Chondrocyte (in vitro differentiated cells): ENCODE data around the gene ZNF212. TPM values are rescaled to one million over a fixed set of nuclear protein-coding genes. Genes with fewer than 3 reads are reported as not detected.
A peak's percentile ranks its signal among the peaks of the same experiment; 100 is the strongest.

Source experiments
- DNase-seq: peaks from one replicate; pipeline ENCODE4 v3.0.0; 2021; ENCODE audit warnings: mixed read lengths, low spot score
- H3K27ac Mint-ChIP-seq: one replicate; pipeline ENCODE4 v1.8.0; 2021; ENCODE audit warnings: mild to moderate bottlenecking, moderate library complexity, mixed read lengths; ENCODE audit not compliant: unreplicated experiment
- H3K27me3 Mint-ChIP-seq: 2 replicates; pipeline ENCODE4 v1.8.0; 2021; ENCODE audit warnings: low read depth, mixed read lengths
- H3K36me3 Mint-ChIP-seq: 2 replicates; pipeline ENCODE4 v1.8.0; 2021; ENCODE audit warnings: low read depth, mixed read lengths
- H3K4me1 Mint-ChIP-seq: 2 replicates; pipeline ENCODE4 v1.8.0; 2021; ENCODE audit warnings: low read depth, mild to moderate bottlenecking, mixed read lengths
- H3K4me3 Mint-ChIP-seq: one replicate; pipeline ENCODE4 v1.8.0; 2021; ENCODE audit warnings: mild to moderate bottlenecking, moderate library complexity, mixed read lengths; ENCODE audit not compliant: unreplicated experiment
- H3K9me3 Mint-ChIP-seq: 2 replicates; pipeline ENCODE4 v1.8.0; 2021; ENCODE audit warnings: low read depth, mixed read lengths
- total RNA-seq: library from RNA; stranded (reverse); gene quantifications from 3 replicates; pipeline ENCODE4 v1.2.1, GENCODE V29; 2021
- TF ChIP-seq, protein P1 (sequence below): fragments of 200-600 bp; sonication (generic); IDR thresholded peaks from 2 replicates; pipeline ENCODE4 v1.5.0; 2021; ENCODE audit warnings: antibody characterized with exemption, mild to moderate bottlenecking, moderate library complexity

The ZNF212 gene
- total RNA-seq, 1 donor from 2014 or later: 7.9 TPM

DNA sequence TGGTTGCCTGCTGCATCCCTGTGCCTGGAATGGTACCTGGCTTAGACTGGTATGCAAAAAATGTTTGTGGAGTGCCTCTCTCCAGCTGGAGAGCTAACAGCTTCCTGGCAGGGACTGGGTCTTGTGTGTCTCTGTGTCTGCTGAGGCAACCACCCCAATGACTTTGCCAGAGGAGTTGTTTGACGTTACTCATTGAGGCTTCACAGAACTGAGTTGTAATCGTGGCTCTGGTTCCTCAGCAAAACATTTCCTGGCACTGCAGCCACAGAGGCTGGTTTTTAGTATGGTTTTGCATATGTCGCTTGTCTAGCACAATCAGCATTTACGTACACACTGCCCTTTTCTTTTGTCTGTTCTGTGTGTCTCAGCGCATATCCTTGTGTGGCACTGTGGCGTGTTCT lies 36.6 kb upstream of the ZNF212 start:
- H3K4me3 Mint-ChIP-seq: no peak overlapping the region
- no peaks in the 10 kb centered on the region for H3K27me3 Mint-ChIP-seq
- no peak for DNase-seq
- peaks cover 17% of the 10 kb centered on the region for H3K4me1 Mint-ChIP-seq
- no peaks in the 10 kb centered on the region for H3K9me3 Mint-ChIP-seq
- H3K27ac Mint-ChIP-seq: no peak overlapping the region
- peaks cover 54% of the 10 kb centered on the region for H3K36me3 Mint-ChIP-seq
- TF ChIP-seq, protein P1, sequence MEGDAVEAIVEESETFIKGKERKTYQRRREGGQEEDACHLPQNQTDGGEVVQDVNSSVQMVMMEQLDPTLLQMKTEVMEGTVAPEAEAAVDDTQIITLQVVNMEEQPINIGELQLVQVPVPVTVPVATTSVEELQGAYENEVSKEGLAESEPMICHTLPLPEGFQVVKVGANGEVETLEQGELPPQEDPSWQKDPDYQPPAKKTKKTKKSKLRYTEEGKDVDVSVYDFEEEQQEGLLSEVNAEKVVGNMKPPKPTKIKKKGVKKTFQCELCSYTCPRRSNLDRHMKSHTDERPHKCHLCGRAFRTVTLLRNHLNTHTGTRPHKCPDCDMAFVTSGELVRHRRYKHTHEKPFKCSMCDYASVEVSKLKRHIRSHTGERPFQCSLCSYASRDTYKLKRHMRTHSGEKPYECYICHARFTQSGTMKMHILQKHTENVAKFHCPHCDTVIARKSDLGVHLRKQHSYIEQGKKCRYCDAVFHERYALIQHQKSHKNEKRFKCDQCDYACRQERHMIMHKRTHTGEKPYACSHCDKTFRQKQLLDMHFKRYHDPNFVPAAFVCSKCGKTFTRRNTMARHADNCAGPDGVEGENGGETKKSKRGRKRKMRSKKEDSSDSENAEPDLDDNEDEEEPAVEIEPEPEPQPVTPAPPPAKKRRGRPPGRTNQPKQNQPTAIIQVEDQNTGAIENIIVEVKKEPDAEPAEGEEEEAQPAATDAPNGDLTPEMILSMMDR: no peak

DNA sequence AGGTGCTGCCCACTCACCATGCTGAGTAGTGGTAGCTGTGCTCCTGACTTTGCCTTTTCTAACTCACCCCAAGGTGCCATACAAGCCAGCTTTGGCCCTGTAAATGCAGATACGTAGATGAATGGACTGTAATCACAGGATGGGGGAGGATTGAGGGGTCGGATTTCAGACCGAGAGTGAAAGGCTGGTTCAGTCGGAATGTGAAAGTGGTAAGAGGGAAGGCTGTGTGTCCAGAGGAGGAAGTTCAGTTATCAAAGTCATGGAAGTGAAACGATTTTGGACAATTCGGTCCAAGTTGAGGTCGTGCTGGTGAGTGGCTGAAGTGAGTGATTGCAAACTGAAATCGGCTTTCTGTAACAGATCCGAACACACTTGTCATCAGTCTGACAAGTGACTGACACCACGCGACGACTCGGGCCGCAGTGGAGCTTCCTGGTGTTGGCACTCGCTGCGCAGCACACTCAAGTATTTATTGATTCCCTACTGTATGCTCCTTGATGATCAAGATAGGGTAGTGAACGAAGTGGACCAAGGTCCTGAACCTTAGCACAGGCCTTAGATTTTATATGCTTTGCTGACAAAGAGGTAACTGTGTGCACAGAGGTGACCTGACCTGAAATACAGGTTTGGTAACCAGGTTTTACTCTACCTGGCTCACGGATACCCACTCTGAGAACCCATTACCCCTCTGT lies 33.6 kb upstream of the ZNF212 start:
- H3K36me3 Mint-ChIP-seq: peaks cover 54% of the 10 kb centered on the region
- DNase-seq: peak; percentile 43
- H3K27ac Mint-ChIP-seq: no peak overlapping the region
- H3K4me3 Mint-ChIP-seq: no peak overlapping the region
- H3K27me3 Mint-ChIP-seq: no peaks in the 10 kb centered on the region
- H3K4me1 Mint-ChIP-seq: peaks cover 6% of the 10 kb centered on the region
- no peaks in the 10 kb centered on the region for H3K9me3 Mint-ChIP-seq
- TF ChIP-seq, protein P1: no peak

DNA sequence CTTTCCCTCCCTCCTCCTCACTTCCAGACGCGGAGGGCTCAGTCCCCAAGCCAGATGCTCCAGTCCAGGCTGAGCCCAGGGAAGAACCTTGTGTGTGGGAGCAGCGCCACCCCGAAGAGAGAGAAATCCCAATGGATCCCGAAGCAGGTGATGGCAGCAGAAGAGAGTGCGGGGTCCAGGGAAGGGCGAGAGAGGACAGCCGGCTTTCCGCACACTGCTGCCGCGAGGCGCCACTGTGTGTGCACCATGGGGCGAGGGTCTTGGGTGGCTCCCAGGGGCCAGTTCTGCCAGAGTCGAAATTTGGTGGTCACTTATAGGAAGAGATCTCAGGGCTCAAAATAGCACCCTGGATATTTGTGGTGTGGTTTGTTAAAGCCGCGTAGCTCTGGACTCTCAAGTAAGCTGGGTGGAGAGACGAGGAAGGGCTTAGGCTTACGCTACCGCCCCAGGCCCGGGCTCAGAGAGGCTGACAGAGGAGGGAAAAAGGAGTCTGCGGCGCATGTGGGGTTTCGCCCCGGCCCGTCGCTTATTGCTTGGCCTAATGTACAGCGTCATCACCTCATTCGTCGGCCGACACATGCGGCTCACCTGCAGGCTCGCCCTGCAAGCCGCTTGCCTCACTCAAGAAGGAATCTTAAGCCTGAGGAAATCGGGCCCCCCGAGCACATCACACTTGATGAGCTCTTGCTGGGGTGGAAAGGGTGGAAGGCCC lies 32.0 kb upstream of the ZNF212 start:
- H3K27me3 Mint-ChIP-seq: no peaks in the 10 kb centered on the region
- H3K36me3 Mint-ChIP-seq: peaks cover 54% of the 10 kb centered on the region
- H3K4me1 Mint-ChIP-seq: peaks cover 6% of the 10 kb centered on the region
- TF ChIP-seq, protein P1: no peak
- DNase-seq: no peak
- no peaks in the 10 kb centered on the region for H3K9me3 Mint-ChIP-seq
- no peak overlapping the region for H3K27ac Mint-ChIP-seq
- no peak overlapping the region for H3K4me3 Mint-ChIP-seq

DNA sequence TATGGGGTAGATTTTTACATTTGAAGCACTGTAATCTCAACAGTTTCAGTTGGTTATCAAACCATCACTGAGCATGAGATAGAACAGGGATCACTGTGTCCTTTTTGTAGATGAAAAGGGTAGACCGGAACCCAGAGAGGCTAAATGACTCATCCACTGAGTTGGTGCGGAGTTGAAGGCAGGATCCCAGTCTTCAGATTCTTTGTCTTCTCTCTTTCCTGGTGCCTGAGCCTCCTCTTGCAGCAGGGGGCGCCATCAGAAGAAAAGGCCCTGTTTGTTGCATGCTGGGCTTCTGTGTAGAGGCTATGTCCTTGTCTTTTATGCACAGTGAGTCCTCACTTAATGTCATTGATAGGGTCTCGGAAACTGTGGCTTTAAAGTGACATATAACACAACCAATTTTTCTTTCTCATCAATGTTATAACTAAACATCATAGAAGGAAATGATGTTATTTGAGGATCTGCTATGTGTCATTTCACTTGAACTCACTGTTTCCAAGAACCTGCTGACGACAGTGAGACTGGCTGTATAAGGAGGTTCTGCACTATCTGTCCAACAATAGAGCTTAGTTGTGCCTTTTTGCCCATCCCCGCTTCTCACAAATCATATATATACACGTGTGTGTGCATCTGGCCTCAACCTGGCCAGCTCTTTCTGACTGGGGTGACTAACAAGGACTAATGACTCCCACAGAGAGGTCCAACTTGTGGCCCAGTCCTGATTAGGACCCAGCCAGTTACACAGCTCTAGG lies 29.8 kb upstream of the ZNF212 start:
- TF ChIP-seq, protein P1: peak; percentile 77
- no peak for DNase-seq
- H3K27ac Mint-ChIP-seq: peak overlapping the region; percentile 65
- no peaks in the 10 kb centered on the region for H3K9me3 Mint-ChIP-seq
- H3K4me3 Mint-ChIP-seq: no peak overlapping the region
- H3K27me3 Mint-ChIP-seq: no peaks in the 10 kb centered on the region
- H3K4me1 Mint-ChIP-seq: peaks cover 6% of the 10 kb centered on the region
- peaks cover 50% of the 10 kb centered on the region for H3K36me3 Mint-ChIP-seq

DNA sequence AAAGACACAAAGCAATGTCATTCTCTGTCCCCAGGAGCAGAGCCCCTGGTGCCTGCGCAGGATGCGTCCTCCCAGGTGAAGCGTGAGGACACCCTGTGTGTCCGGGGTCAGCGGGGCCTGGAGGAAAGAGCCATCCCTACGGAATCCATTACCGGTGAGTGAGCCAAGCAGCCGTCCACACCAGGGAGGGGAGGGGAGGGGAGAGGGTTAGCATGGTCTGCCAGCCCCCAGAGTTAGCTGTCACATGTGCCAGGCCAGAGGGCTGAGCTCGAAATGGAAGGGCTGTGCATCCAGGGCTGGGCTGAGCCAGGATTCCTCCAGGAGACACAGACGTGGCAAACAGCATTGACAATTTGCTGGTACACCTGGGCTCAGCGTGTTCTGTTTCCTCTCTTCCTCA lies 28.9 kb upstream of the ZNF212 start:
- no peak for DNase-seq
- TF ChIP-seq, protein P1: no peak
- H3K4me3 Mint-ChIP-seq: no peak overlapping the region
- no peak overlapping the region for H3K27ac Mint-ChIP-seq
- peaks cover 51% of the 10 kb centered on the region for H3K36me3 Mint-ChIP-seq
- no peaks in the 10 kb centered on the region for H3K27me3 Mint-ChIP-seq
- H3K9me3 Mint-ChIP-seq: no peaks in the 10 kb centered on the region
- H3K4me1 Mint-ChIP-seq: peaks cover 6% of the 10 kb centered on the region
